GM19035 (cell line): ENCODE measurements around the gene TMEM45B.
"Not testable (repeated sequence)": the region's sequence is repeated elsewhere in the genome, so short reads cannot be mapped to it uniquely, and the experiment has no call there.

Experiments
- ATAC-seq: cut with Tn5 transposase; IDR thresholded peaks from one replicate; pipeline ENCODE4 v1.9.1; 2021; ENCODE audit not compliant: unreplicated experiment

The TMEM45B gene

GRCh38 chr11:129815596-129816461 lies at the start of gene TMEM45B:
TSS of gene TMEM45B (plus strand) at chr11:129815848. CDS start at chr11:129852483, 36,635 bp downstream.
- no peak for ATAC-seq

DNA sequence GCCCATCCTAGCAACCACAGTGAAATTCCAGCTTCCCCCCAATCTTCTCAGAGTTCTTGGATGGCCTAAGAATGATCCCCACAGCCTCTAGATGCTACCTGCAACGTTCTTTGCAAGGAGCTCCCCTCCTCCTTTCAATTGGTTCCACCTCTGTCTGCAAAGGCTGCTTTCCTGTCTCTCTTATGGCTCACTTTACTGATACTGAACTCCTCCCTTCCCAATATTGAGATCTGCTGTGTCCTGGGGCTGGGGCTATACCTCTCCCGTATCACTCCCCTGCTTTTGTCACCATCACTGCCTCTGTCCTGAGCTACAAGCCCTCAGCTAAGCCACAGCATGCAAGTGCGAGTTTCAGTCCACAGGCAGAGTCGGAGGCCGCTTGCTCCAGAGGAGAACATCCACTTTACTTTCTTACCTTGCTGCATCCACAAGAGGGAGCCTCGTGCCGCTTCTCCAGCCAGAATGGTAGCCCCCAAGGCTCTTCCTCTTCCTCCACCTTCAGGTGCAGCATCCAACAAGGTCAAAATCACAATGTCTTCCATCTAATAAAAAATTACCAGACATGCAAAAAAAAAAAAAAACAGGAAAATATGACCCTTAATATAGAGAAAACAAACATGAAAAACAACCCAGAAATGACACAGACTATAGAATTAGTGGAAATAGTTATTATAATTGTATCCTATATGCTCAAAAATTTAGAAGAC lies 48.6 kb upstream of the TMEM45B start:
- no peak for ATAC-seq

GRCh38 chr11:129767827-129768226 lies 47.8 kb upstream of the TMEM45B start:
- no peak for ATAC-seq

DNA sequence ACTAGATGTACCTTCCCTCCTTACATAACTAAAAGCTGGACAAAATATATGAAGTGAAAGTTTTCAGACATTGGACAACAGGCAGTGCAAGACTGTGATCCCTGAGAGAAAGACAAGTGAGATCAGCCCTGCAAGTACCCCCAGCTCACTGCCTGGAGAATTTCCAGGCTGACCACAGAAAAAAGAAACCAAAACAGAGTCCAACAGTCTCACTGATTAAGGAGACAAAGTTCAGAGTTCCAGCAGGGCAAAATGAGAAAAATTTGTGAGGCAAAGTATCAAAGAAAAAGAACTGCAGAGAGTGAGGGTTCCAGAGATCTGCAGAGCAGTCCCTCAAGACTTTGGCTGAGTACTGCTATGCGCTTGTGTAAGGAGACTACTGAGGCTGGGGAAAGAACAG lies 47.3 kb upstream of the TMEM45B start:
- no peak for ATAC-seq

DNA sequence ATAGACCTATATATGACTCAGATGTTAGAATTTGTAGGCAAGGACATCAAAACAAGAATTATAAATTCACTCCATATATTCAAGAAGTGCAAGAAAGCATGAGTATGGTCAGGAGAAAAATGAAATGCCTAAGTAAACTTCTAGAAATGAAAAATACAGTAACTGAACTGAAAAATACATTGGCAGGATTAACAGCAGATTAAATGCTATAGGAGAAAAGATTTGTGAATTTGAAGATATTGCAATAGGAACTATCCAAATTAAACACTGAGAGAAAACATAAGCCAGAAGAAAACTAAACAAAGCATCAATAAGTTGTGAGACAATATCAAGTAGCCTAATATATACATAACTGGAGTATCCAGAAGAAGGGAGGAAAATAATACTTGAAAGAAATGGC lies 46.6 kb upstream of the TMEM45B start:
- ATAC-seq, result no peak

DNA sequence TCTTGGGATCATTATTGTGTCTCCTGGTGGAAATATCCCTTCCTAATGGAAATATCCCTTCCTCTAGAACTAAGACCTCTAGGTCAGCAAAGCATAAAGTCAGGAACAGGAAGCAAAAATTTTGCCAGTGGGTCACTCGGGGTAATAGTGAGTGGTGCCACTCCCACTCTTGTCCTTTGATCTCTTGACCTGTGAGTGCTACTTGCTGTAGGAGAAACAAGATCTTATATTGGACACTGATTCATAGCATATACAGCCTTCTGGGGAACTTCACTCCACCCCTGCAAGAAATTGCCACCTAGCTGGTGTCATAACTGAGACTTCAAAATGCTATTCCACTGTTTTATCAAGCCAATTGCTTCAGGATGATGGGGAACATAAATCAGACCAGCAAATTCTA lies 44.7 kb upstream of the TMEM45B start:
- ATAC-seq, result no peak

- not testable (repeated sequence) for ATAC-seq
Observed at GRCh38 chr11:129771456-129771855, 44.2 kb upstream of the TMEM45B start.

- no peak for ATAC-seq
Observed at GRCh38 chr11:129778877-129779276, 36.8 kb upstream of the TMEM45B start.

DNA sequence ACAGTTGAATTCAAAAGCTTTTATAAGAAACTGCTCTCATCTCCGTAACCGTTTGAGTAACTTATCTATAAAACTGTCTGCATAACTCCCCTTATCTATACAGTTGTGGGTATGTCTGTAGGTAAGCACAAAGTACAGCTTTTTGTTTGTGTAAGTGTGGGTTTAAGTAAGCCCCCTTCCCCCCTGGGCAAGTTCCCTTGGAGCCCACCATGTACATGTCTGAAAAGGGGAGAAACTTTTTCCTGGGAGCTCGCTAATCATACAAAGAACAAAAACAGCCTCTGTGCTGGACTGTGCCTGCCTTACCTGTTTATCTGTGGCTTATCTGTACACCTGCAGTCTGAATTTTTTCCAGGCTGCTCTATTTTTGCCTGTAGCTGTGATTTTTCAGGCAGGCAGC lies 36.3 kb upstream of the TMEM45B start:
- no peak for ATAC-seq

DNA sequence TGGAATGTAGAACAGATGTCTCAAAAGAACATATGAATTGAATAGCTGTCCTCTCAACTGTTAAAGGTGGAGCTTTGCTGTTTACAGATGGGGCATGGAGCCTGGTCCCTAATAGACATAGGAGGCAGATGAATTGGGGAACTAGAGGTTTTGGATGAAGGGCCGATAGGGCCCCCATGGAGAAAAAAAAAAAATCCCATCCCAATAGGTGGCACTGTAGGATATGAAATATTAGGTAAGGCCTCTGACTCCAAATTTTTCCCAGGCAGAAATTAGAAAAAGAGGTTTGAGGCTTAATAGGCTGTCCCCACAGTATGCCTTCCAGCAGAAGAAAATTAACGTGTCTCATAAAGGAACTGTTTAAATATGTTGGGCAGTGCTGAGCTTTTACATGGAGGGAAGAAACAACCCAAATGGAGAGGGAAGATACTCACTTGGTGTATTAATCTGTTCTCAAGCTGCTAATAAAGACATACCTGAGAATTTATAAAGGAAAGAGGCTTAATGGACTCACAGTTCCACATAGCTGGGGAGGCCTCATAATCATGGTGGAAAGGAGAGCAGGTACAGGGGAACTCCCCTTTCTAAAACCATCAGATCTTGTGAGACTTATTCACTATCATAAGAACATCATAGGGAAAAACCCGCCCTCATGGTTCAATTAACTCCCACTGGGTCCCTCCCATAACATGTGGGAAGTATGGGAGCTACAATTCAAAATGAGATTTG lies 30.1 kb upstream of the TMEM45B start:
- no peak for ATAC-seq

DNA sequence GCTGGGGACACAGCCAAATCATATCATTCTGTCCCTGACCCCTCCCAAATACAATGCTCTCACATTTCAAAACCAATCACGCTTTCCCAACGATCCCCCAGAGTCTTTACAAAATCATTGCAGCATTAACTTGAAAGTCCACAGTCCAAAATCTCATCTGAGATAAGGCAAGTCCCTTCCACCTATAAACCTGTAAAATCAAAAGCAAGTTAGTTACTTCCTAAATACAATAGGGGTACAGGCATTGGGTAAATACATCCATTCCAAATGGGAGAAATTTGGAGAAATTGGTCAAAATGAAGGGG lies 29.6 kb upstream of the TMEM45B start:
- not testable (repeated sequence) for ATAC-seq

- no peak for ATAC-seq
Observed at GRCh38 chr11:129787532-129788155, 28.0 kb upstream of the TMEM45B start.

GRCh38 chr11:129788278-129788677 lies 27.4 kb upstream of the TMEM45B start:
- no peak for ATAC-seq

- no peak for ATAC-seq
Observed at GRCh38 chr11:129790106-129790505, 25.5 kb upstream of the TMEM45B start.

DNA sequence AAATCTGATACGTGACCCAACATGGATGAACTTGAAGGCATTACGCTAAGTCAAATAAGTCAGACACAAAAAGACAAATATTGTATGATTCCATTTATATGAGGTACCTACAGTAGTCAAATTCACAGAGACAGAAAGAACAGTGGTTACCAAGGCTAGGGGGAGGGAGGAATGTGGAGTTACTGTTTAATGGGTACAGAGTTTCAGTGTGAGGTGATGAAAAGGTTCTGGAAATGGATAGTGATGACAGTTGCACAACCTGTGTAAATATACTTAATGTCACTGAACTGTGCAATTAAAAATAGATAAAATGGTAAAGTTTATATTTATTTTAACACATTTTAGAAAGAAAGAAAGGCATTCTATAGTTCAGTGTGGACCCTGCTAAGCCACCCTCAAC lies 24.1 kb upstream of the TMEM45B start:
- ATAC-seq, result no peak

DNA sequence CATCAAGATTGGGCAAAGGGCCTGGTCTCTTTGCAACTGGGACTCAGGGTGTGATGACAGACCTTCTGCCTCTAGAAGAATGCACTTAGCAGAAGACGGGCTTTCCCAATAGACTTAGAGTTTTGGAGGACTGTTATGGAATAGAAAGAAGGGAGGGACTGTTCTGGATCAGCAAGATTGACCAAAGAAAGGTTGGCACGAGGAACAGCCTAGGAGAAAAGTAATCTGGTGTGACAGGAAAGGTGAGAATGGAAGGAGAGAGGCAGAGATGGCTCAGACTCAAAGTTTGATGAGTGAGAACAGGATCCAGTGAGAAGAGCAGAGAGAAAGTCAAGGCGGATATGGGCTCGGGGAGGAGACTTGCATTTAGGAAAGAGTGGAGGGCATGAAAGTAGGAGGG lies 23.0 kb upstream of the TMEM45B start:
- no peak for ATAC-seq

DNA sequence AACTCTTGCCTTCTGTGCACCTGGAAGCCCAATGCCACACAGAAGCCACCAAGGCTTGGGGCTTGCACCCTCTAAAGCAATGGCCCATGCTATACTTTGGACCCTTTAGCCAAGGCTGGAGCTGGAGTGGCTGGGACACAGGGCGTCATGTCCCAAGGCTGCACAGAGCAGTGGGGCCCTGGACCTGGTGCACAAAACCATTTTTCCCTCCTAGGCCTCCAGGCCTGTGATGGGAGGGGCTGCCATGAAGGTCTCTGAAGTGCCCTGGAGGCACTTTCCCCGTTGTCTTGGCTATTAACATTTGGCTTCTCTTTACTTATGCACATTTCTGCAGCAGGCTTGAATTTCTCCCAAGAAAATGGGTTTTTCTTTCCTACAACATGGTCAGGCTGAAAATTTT lies 20.6 kb upstream of the TMEM45B start:
- ATAC-seq, result no peak

- ATAC-seq, result no peak
Observed at GRCh38 chr11:129798212-129798611, 17.4 kb upstream of the TMEM45B start.

DNA sequence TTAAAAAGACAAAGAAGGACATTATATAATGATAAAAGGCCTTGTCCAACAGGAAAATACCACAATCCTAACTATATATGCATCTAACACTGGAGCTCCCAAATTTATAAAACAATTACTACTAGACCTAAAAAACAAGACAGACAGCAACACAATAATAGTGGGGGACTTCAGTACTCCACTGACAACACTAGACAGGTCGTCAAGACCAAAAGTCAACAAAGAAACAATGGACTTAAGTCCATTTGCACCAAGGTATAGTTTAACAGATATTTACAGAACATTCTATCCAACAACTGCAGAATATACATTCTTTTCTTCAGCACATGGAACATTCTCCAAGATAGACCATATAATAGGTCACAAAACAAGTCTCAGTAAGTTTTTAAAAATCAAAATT lies 15.5 kb upstream of the TMEM45B start:
- not testable (repeated sequence) for ATAC-seq

GRCh38 chr11:129800655-129801054 lies 15.0 kb upstream of the TMEM45B start:
- no peak for ATAC-seq

DNA sequence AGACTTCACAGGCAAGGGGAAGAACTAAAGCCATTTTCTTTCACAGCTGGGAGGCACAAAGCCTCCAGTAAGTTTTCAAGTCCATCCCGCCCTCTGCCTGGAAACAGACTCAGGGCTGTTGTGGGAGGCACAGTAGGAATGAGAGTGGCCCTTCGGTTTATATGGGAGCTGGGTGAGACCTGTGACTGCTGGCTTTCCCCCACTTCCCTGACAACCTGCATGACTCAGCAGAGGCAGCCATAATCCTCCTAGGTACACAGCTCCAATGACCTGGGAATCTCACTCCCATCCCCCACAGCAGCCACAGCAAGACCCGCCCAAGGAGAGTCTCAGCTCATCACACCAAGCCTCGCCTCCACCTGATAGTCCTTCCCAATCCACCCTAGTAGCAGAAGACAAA lies 12.1 kb upstream of the TMEM45B start:
- no peak for ATAC-seq
